ENCODE results near the gene FOXC2.

GRCh38 chr16:86580063-86580790, 13.6 kb downstream of the FOXC2 start:
- TF ChIP-seq POLR2AphosphoS5 (IDR thresholded peaks at IDR 0.05; ENCODE audit: low read depth, low read length) (no peak), POLR2A (IDR thresholded peaks at IDR 0.05; ENCODE audit: low read depth, low read length) (no peak), TAF1 (IDR thresholded peaks at IDR 0.05; ENCODE audit: borderline replicate concordance, low read depth, low read length) (no peak)
